Bone marrow (tissue), 2 donors: ENCODE data around the gene ZC3H18.
"Not testable (repeated sequence)": the region's sequence is repeated elsewhere in the genome, so short reads cannot be mapped to it uniquely, and the experiment has no call there.

Experiments
- DNase-seq, 2 donors: peaks; one replicate each; lab custom pipeline; 2025; lab: John Stamatoyannopoulos, UW

The ZC3H18 gene

GRCh38 chr16:88655733-88656281 lies 85.6 kb downstream of the ZC3H18 start:
- no peak for DNase-seq

DNA sequence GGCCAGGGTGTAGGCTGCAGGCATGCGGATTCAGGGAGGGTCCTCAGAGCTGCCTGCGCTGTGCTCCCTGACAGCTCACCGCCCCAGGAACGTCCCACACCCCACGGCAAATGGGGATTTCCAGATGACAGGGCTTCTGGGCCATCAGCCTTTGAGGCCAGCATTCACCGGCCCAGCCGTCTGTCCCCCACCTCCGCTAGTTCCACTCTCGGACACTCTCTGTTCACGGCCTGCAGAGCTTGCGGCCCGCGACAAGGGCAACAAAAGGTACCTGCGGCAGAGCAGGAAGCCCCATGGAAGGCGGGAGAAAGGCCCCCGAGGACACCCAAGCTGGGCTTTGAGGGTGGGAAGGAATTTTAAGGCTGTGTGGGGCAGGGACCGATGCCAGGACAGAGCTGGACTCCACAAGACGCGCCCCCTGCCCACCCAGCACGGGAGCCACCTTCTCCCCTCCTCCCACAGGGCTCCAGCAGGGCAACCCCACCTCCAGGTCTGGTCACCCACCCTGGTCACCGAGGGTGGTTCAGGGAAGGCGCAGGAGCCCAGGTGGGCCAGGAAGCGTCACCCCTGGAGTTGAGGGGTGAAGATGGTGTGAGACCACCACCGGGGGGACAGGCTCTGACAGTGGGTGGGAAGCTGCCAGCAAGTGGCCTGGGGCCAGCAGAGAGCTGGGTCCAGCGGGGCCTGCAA lies 86.2 kb downstream of the ZC3H18 start:
- DNase-seq, result no peak

DNA sequence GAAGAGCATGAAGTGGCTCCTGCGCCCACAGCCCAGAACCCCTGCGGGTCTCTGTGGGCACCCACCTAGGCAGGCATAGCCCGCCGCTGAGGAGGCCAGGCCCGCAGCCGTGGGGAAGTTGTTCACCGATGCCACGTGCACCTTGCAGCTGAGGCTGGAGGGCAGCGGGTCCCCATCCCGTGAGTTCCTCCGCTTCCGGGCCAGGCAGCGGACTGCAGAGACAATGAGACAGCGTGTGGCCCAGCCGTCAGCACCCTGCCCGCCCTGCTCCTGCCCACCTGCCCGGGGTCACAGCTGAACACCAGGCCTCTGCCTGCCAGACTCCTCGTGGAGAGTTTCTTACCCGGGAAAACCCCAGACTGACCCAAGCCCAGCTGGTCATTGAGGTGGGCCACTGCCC lies 87.2 kb downstream of the ZC3H18 start:
- no peak for DNase-seq

- no peak for DNase-seq
These were observed 88.5 kb downstream of the ZC3H18 start for GRCh38 chr16:88658714-88659113.

GRCh38 chr16:88659160-88659559 lies 89.0 kb downstream of the ZC3H18 start:
- no peak for DNase-seq

GRCh38 chr16:88661468-88661867 lies 91.3 kb downstream of the ZC3H18 start:
- DNase-seq, result no peak

DNA sequence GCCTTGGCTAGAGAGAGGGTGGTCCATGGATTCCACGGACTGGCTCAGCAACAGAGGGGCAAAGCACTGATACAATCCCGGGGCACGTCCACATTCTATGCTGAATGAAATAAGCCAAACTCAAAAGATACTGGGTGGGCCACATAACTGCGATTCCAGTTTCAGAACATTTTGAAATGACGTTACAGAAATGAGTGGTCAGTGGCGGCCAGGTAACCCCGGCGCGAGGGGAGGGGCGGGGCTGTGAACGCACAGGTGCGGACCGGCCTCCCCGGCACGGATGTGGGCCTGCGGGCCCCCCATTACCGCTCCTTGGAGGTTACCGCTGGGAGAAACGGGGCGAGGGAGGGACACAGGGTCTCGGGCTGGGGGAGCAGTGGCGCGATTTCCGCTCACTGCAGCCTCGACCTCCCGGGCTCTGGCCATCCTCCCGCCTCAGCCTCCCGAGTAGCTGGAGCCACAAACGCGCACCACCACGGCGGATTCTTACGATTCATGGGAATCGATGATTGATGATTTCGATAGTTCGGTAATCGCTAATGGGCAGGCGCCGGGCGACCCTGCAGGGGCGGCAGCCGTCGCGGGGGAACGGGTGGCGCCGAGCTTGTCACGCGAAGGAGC lies 92.1 kb downstream of the ZC3H18 start:
- DNase-seq, result no peak

DNA sequence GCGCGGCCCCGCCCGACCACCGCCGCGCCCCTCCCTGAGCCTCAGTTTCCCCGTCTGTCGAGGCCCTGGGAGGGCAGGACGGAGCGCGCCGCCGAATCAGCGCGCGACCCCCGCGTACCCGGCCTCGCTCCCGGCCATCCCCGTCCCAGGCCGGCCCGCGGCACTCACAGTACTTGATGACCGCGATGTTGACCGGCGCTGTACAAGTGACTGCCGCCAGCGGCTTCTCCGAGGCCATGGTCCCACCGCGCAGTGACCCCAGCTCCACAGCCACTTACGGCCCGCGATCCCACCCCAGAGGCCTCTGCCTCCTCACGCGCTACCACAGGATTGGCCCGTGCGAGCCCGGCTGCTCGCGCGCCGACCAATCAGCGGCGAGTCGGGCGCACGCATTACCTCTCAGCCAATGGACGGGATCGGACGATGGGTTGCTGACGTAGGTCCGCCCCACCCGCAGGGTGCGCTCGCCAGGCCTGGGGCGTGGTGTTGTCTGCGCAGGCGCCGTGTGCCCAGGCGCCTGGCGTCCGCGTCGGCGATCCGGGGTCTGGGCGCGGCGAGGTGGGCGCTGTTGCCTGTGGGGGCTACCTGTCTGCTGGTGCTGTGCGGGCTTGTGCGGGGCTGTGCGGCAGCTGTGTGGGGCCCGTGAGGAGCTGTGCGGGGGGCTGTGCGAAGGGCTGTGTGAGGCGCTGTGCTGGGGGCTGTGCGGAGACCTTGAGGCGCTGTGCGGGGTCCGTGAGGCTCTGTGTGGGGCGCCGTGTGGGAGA lies 92.8 kb downstream of the ZC3H18 start, which contains the start of gene MVD:
Gene MVD (minus strand): TSS at position 249 of the 764 bp plus-strand sequence. CDS start 11 bp downstream, at position 238.
- peak; percentile 76 to 90 for DNase-seq

GRCh38 chr16:88665148-88665547 lies 94.9 kb downstream of the ZC3H18 start:
- no peak for DNase-seq

- no peak for DNase-seq
These were observed 95.4 kb downstream of the ZC3H18 start for GRCh38 chr16:88665570-88665969.

- DNase-seq, result no peak
These were observed 97.3 kb downstream of the ZC3H18 start for GRCh38 chr16:88667461-88667860.

DNA sequence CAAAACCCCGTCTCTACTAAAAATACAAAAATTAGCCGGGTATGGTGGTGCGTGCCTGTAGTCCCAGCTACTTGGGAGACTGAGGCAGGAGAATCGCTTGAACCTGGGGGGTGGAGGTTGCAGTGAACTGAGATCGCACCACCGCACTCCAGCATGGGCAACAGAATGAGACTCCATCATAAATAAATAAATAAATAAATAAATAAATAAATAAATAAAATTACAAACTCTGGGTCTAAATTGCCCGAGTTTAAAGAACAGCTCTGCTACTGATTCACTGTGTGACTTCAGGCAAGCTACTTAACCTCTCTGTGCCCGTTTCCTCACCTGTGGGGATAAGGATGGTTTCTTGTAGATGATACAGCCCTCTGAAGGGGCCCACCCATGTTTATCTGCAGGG lies 99.3 kb downstream of the ZC3H18 start:
- DNase-seq, result not testable (repeated sequence)

GRCh38 chr16:88669980-88670379 lies 99.8 kb downstream of the ZC3H18 start:
- DNase-seq, result no peak

- DNase-seq, result no peak
These were observed 101.6 kb downstream of the ZC3H18 start for GRCh38 chr16:88671806-88672205.

- no peak for DNase-seq
These were observed 102.6 kb downstream of the ZC3H18 start for GRCh38 chr16:88672776-88673175.

DNA sequence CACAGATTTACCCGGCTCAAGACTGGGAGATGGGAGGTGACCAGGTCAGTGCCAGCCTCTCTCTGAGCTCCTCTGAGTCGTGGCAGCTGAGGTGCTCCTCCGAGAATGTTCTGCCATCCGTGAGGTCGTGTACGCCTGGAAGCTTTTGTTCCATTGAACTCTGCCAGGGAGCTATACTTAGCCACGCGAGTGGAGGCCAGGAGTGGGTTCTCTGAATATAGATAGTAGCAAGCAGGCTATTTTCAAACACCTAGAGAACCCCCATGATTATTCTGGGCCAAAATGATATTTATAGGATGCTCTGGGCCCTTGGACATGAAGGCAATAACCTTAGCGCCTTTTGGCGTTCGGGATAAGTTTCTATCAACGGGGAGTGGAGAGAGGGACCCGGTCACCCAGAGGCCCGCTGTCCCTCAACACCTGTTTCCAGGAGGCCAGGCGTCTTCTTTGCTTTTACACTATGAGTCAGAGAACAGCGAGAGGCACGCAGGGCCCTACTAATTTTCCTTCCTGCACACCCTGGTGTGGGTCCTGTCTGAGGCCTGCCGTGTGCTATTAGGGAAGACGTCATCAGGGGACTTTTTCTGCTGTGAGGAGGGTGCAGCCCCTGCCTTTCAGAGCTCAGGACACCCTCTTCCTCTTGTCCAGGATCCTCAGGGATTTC lies 103.6 kb downstream of the ZC3H18 start:
- DNase-seq, result no peak

- no peak for DNase-seq
These were observed 106.5 kb downstream of the ZC3H18 start for GRCh38 chr16:88676502-88677242.

DNA sequence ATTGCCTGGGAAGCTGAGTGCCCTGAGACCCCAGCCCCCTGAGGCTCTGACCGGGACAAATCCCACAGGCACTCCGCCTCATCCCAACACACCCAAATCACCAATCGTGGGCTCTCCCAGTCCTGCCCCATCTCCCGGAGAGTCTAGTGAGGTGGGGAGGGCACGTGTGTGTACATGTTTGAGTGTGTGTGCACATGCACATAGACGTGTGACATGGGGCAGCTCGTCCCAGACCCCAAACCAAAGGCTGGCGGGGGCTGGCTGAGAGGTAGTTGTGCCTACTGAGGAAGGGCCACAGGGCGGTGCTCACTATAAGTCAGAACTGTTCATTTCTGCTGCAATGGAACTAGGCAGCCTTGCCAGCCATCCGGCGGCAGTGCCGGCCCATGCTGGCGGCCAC lies 107.5 kb downstream of the ZC3H18 start:
- no peak for DNase-seq

GRCh38 chr16:88678224-88678979 lies 108.2 kb downstream of the ZC3H18 start:
- no peak for DNase-seq

- no peak for DNase-seq
These were observed 110.4 kb downstream of the ZC3H18 start for GRCh38 chr16:88680554-88681083.
